Measurements from ENCODE around the gene DLK1. TPM values are rescaled to one million over a fixed set of nuclear protein-coding genes. Genes with fewer than 3 reads are reported as not detected.

The DLK1 gene
- total RNA-seq, 1 donor from 2014 or later: not detected

DNA sequence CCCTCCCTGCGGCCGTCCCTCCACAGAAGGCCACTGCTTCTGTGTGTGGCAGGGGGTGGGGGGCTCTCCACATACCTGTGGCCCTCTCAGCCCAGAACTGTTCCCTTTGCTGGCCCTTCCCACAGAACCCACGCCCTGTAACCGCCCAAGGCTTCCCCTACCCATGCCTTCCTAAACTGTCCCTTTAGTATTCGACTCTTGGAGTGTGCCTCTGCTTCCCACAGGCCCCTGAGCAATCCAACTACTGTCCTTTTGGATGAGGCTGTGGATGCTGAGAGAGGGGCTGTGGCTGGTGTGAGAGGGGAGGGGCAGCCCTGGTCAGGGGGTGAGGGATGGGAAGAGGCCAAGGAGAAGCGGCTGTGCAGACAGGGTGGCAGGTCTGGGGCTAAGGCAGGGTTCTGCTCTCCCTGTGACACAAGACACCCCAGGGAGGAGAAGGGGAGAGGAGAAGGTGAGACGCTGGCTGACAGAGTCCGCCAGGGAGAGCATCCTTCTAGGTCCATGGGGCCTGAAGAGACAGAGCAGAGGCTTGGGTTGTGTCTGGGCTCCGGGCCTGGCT lies 46.0 kb downstream of the DLK1 start:
- H3K4me3 Mint-ChIP-seq: no peak overlapping the region

DNA sequence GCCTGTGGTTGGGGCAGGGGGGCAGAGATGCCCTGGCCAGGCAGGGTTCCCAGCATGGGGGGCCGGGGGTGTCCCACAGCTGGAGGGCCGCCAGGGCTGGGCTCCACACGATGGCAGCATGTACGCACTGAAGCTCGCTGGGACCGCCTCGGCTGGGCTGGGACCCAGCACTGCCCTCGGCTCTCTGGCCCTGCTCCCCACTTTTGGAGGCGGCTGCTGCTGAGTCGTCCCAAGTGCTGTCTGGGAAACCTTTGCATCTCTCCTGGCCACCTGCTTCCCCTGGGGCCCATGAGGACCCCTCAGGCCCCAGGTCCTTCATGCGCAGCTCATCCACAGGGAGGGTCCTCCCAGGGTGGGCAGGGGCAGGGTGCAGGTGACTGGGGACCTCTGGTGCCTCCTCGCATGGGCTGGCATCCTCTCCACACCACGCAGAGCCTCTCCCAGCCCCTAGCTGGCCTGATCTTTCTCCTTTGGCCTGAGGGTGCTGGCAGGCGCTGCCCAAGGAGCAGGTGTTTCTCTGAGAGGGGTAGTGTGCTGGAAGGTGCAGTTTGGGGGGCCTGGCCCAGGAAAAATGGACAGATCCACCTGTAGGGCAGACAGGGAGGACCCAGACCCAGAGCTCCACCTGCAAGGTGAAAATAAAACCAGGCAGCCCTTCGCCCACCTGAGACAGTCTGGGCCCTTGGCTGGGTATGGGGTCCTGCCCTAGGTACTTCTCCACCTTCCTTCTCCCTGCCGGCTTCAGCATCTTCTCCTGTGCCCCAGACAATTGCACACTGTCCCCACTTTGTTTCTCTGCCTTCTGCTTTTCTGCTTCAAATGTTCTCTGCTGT lies 46.9 kb downstream of the DLK1 start:
- no peaks in the 10 kb centered on the region for H3K9me3 Mint-ChIP-seq
- no peaks in the 10 kb centered on the region for H3K27me3 Mint-ChIP-seq
- H3K27ac Mint-ChIP-seq: no peak overlapping the region
- DNase-seq: no peak
- no peaks in the 10 kb centered on the region for H3K36me3 Mint-ChIP-seq (ENCODE audit: low read depth)
- H3K4me3 Mint-ChIP-seq: no peak overlapping the region
- intact Hi-C loops (cut with micrococcal nuclease): no loop called here
- H3K4me1 Mint-ChIP-seq: no peaks in the 10 kb centered on the region

More for the DNA sequence above, 46.0 kb downstream of the DLK1 start:
- H3K27me3 Mint-ChIP-seq: no peaks in the 10 kb centered on the region
- intact Hi-C loops (cut with micrococcal nuclease): no loop called here
- no peaks in the 10 kb centered on the region for H3K9me3 Mint-ChIP-seq
- H3K27ac Mint-ChIP-seq: no peak overlapping the region
- no peaks in the 10 kb centered on the region for H3K4me1 Mint-ChIP-seq
- no peaks in the 10 kb centered on the region for H3K36me3 Mint-ChIP-seq (ENCODE audit: low read depth)
- no peak for DNase-seq

DNA sequence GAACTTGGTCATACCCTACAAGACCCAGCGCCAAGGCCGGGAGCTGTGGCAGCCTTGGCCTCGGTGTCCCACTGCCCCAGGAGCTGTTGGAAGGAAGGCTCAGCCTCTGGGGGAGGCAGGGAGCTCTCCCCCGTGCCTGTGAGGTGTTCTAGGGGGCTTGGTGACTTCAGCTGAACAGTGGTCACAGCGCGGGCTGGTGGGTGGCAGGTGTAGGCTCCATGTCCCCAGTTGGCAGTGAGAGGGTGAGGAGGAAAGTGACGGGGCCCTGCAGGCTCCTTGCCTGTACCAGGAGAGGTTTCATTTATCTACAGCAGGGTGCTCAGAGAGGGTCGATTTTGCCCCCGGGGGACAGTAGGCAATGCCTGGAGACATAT lies 47.5 kb downstream of the DLK1 start:
- no peaks in the 10 kb centered on the region for H3K9me3 Mint-ChIP-seq
- no peak overlapping the region for H3K4me3 Mint-ChIP-seq
- no peaks in the 10 kb centered on the region for H3K36me3 Mint-ChIP-seq (ENCODE audit: low read depth)
- intact Hi-C loops (cut with micrococcal nuclease): no loop called here
- H3K27me3 Mint-ChIP-seq: no peaks in the 10 kb centered on the region
- DNase-seq: no peak
- no peaks in the 10 kb centered on the region for H3K4me1 Mint-ChIP-seq
- no peak overlapping the region for H3K27ac Mint-ChIP-seq

DNA sequence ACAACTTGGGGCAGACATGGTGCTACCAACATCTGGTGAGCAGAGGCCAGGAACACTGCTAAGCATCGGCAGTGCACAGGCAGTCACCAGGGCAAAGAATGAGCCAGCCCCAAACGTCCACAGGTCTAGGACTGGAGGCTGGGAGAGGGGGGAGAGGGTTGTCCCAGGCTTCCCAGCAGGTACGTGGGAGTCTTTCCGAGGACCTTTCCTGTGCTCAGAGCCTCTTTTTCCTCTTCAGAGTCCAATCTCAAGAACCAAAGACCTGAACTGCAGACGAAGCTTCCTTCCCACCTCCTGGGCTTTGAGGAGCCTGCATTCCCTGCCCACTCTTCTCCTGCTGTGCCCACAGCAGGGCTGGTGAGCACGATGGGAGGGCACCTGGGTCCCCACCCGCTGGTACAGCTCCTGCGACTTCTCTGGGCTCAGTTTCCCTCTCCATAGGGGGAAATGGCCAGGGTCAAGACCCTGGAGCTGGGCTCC lies 48.7 kb downstream of the DLK1 start:
- Mint-ChIP-seq H3K27me3 (no peaks in the 10 kb centered on the region), H3K27ac (no peak overlapping the region), H3K36me3 (ENCODE audit: low read depth) (no peaks in the 10 kb centered on the region), H3K9me3 (no peaks in the 10 kb centered on the region), H3K4me3 (no peak overlapping the region), H3K4me1 (no peaks in the 10 kb centered on the region)
- intact Hi-C loops (cut with micrococcal nuclease): no loop called here
- DNase-seq: no peak

DNA sequence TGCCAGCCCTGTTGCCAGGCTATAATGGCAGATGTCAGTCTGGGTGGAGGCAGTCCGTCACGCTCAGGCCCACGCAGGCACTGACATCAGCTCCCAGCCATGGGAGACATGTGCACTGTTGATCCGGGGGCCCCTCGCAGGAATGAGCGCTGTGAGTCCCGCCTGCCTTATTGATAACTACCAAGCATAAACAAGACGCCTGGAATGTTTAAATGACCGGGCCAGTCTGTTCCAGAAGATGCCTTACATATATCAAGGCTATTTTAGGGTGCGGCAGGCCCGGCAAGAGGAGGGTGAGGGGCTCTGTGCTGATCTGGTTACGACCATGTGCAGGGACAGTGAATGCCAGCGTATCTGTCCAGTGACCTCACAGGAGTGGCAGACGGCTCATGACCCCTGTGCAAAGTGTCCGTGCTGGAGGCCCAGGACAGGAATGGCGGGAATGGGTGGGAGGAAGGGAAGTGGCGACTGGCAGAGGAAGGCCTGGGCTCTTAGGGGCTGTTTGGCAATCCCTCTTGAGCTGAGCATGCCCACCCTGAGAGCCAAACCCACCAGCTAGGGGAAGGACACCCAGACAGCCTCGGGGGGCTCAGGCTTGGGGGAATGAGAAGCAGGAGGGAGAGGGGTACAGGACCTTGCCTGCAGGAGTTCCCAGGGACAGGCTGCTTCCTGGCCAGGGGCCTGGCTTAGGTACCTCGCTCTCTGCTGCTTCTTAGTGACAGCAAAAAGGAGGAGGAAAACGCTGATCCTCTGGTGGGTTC lies 49.3 kb downstream of the DLK1 start:
- H3K36me3 Mint-ChIP-seq (ENCODE audit: low read depth): no peaks in the 10 kb centered on the region
- no peaks in the 10 kb centered on the region for H3K9me3 Mint-ChIP-seq
- no peak overlapping the region for H3K27ac Mint-ChIP-seq
- DNase-seq: no peak
- H3K4me1 Mint-ChIP-seq: no peaks in the 10 kb centered on the region
- no peak overlapping the region for H3K4me3 Mint-ChIP-seq
- H3K27me3 Mint-ChIP-seq: no peaks in the 10 kb centered on the region
- intact Hi-C loops (cut with micrococcal nuclease): no loop called here

DNA sequence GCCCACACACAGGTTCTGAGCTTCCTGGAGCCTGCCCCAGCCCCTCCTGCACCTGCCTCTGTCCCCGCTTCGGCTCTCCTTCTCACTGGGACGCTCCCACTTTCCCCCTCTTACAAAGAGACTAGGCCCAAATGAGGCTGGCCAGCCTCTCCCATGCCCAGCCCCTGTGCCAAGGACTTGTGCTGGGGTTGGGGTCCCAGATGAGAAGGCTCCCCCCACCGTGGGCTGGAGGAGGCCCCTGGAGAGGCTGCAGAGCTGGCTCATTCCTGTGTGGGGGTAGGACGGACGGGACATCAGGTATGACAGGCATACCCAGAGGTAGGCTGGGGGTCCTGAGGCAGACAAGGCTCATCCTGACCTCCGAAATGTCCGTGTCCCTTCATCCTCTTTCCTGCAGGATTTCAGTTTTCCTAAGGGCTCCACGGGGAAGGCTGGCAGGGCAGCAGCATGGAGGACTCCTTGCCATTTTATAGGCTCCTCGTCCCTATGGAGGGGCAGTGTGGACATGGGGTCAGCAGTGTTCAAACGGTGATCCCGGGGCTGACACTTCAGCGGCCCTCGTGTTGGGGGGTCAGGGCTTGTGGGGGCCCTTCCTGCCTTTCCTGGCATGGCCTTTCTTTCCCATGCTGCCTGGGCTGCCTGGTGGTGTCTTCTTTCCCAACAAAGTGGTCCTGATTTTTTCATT lies 50.1 kb downstream of the DLK1 start:
- H3K27ac Mint-ChIP-seq: no peak overlapping the region
- intact Hi-C loops (cut with micrococcal nuclease): no loop called here
- H3K9me3 Mint-ChIP-seq: no peaks in the 10 kb centered on the region
- DNase-seq: no peak
- H3K4me3 Mint-ChIP-seq: no peak overlapping the region
- H3K4me1 Mint-ChIP-seq: no peaks in the 10 kb centered on the region
- no peaks in the 10 kb centered on the region for H3K27me3 Mint-ChIP-seq
- H3K36me3 Mint-ChIP-seq (ENCODE audit: low read depth): no peaks in the 10 kb centered on the region

DNA sequence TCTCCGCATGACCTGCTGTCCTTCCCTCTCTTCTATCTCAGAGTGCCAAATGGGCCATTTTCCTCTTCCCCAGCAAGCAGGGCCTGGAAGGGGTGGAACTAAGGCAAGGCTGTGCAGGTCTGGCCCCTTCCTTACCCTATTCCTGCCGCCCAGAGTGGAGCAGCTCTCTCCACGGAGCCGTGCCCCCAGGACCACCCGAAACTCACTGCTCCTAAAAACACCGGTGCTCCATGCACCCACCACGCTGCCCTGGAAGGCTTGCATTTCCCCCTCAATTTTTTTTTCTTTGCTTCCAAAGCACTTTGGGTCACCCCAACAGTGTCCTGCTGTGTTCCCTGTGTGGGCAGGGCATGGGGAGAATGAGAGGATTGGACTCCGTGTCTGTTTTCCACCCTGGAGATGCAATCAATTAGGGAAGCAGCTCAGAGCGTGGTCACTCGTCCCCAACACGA lies 50.7 kb downstream of the DLK1 start:
- intact Hi-C loops (cut with micrococcal nuclease): no loop called here

DNA sequence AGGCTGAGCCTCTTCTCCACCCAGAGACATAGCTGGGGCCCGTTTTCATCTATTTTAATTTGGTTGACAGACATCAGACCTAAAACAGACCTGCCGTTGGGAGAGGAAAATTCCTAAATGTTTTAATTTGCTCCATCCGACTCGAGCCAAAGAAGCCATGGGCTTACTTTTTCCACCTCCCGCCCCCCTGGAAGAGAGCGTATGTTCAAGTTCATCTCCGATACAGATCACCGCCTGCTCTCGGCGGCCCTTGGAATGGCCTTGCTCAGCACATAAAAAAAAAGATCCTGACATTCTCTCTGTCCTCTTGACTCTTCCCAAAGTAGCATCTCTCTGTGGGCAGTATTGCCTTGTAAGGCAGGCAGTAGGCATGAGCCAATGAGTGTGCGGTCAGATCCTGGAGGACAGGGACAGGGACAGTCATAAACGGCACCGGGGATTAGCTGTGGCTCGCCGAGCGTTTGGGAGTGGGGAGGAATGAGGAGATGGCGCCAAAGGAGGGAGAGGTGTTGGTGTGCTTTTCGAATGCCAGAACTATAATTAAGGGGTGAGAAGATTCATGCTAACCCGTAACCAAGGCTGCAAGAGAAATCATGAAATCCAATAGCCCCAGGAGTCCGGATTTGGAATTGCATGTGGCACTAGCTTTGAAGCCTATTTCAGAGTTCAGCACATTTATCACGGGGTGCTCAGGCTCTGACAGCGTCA lies 51.3 kb downstream of the DLK1 start:
- Mint-ChIP-seq H3K27ac (no peak overlapping the region), H3K36me3 (ENCODE audit: low read depth) (no peaks in the 10 kb centered on the region), H3K4me3 (no peak overlapping the region), H3K4me1 (no peaks in the 10 kb centered on the region), H3K9me3 (no peaks in the 10 kb centered on the region), H3K27me3 (no peaks in the 10 kb centered on the region)
- intact Hi-C loops (cut with micrococcal nuclease): no loop called here
- DNase-seq: no peak

More for the DNA sequence above, 50.7 kb downstream of the DLK1 start:
- H3K9me3 Mint-ChIP-seq: no peaks in the 10 kb centered on the region
- H3K4me3 Mint-ChIP-seq: no peak overlapping the region
- H3K36me3 Mint-ChIP-seq (ENCODE audit: low read depth): no peaks in the 10 kb centered on the region
- H3K4me1 Mint-ChIP-seq: no peaks in the 10 kb centered on the region
- no peak for DNase-seq
- H3K27me3 Mint-ChIP-seq: no peaks in the 10 kb centered on the region
- H3K27ac Mint-ChIP-seq: no peak overlapping the region

DNA sequence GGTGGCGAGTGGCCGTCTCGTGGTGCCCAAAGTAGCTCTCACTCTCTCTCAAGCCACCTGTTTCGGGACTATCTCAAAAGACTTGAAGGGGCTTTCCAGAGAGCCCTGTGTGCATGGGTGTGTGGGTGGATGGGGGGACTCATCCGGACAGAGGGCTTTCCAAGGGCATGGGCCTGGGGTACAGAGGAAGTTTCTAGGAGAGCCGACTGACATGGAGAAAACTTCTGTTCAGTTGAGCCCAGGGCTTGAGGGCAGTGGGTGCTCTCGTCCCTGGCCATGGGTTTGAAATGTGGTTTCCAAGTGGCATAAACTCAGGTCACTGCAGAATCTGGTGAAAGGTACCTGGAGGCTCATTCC lies 51.8 kb downstream of the DLK1 start:
- Mint-ChIP-seq H3K27ac (no peak overlapping the region), H3K9me3 (no peaks in the 10 kb centered on the region), H3K4me1 (no peaks in the 10 kb centered on the region), H3K36me3 (ENCODE audit: low read depth) (no peaks in the 10 kb centered on the region), H3K27me3 (no peaks in the 10 kb centered on the region), H3K4me3 (no peak overlapping the region)
- DNase-seq: no peak
- intact Hi-C loops (cut with micrococcal nuclease): no loop called here

DNA sequence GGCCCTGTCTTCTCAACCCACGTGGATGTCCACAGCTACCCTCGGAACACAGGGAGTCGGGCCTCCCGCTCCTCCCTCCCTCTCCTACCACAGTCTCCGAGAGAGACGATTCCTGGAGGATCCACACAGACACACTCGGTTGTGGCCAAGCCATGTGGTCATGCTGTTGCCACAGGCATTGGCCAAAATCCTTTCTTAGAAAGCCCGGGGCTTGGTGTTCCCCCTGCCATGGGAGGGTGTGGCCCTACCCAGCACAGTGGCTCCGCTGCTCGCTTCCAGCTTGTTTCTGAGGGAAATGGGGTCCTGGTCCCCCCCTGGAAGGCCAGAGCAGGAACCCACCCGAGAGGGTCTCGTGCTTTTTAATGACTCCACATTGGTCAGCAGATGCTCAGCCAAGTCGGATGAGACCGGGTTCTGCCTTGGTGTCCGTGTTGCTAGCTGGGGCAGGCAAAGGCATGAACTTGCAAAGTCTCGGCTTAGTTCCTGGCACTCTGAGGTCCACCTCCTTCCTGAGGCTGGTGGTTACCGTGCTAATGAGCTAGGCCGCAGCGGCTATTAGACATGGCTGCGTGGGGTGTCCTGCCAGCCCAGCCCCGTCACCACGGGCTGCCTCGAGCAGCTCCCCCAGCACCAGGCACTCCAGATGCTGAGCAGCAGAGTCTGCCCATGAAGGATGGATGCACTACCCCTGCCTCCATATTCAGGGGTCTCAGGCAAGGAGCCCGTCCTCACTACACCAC lies 52.4 kb downstream of the DLK1 start:
- Mint-ChIP-seq H3K27ac (no peak overlapping the region), H3K36me3 (ENCODE audit: low read depth) (no peaks in the 10 kb centered on the region), H3K4me3 (no peak overlapping the region), H3K4me1 (no peaks in the 10 kb centered on the region), H3K27me3 (no peaks in the 10 kb centered on the region), H3K9me3 (no peaks in the 10 kb centered on the region)
- intact Hi-C loops (cut with micrococcal nuclease): no loop called here
- no peak for DNase-seq

DNA sequence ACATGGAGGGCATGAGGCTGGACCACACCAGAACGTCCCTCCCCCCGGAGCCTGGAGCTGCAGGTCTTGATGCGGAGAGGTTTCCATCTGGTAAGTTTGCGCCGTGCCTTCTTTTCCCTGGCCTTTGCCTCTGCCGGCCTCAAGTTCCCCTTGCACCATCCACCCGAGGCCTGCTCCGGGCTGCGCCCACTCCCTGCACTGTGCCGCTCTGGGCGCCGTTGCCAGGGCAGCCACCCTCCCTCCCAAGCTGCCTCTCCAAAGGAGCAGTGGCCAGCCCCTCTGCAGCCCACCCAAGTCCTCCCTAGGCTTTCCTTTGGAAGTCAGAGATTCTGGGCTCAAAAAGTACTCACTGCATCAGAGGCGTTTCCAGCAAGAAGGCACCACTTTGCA lies 53.0 kb downstream of the DLK1 start:
- Mint-ChIP-seq H3K4me1 (no peaks in the 10 kb centered on the region), H3K27me3 (no peaks in the 10 kb centered on the region), H3K36me3 (ENCODE audit: low read depth) (no peaks in the 10 kb centered on the region), H3K4me3 (no peak overlapping the region), H3K27ac (no peak overlapping the region), H3K9me3 (no peaks in the 10 kb centered on the region)
- intact Hi-C loops (cut with micrococcal nuclease): no loop called here
- no peak for DNase-seq

DNA sequence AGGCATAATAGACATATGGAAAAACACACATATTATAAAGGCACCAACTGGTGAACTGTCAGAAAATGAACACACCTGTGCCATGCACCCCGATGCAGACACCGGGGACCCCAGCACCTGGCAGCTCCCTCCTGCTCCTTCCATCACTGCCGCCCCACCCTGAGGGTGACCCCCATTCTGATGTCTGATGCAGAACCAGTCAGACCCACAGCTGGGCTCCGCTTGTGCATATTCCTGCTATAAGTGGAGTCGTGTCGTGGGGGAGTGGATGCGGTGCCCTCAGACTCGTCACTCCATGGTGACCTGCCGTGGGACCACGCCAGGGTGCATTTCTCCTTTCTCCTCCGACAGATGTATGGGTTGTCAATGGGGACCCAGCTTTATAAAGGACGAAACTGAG lies 53.6 kb downstream of the DLK1 start:
- H3K36me3 Mint-ChIP-seq (ENCODE audit: low read depth): no peaks in the 10 kb centered on the region
- H3K27ac Mint-ChIP-seq: no peak overlapping the region
- no peak overlapping the region for H3K4me3 Mint-ChIP-seq
- no peaks in the 10 kb centered on the region for H3K4me1 Mint-ChIP-seq
- intact Hi-C loops (cut with micrococcal nuclease): no loop called here
- H3K27me3 Mint-ChIP-seq: no peaks in the 10 kb centered on the region
- DNase-seq: no peak
- H3K9me3 Mint-ChIP-seq: no peaks in the 10 kb centered on the region

All from activated CD4-positive, alpha-beta T cell treated with anti-CD3 and anti-CD28 coated beads, Interleukin-2, amount 10 ng/mL, durations not matched to agents 24 days and 14 days (primary cell).